NCI-H1105 (cell line): ENCODE results near the gene ZMIZ1.

ENCODE experiments used
- DNase-seq: peaks from one replicate; lab custom pipeline; 2025; lab: John Stamatoyannopoulos, UW

Gene ZMIZ1

DNA sequence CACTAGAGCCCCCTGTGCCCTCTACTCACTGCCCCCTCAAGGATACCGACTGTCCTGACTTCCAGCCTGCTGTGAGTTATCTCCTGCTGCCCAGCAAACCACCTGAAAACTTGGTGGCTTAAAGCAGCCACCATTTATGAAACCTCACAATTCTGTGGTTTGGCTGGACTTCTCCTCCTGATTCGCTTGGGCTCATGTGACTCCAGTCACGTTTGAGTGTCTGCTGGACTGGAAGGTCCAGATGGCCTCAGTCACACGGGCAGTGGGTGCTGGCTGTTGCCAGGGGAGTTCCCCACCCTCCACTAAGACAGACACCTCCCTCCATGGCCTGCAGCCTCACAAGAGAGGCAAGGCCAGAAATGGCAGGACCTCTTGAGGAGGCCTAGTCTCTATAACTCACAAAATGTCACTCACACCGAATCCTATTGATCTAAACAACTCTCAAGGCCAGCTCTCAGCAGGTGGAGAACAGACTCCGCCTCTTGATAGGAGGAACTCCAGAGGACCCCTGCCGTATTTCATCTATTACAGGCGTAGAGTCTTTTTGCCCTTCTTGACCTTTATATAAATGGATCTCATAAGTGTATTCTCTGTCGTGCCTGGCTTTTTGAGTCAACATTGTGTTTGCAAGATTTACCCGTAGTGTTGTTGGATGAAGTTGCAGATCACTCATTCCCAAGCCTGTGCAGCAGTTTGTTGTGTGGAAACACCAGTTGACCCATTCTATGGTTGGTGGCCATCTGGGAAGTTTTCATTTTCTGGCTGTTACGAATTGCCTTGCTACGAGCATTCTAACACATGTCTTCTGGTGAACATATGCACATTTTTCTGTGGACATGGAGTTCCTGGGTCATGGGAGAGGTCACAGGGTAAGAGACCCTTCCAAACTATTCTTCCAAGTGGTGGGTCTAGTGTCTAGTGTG lies 48.3 kb downstream of the ZMIZ1 start:
- no peak for DNase-seq

DNA sequence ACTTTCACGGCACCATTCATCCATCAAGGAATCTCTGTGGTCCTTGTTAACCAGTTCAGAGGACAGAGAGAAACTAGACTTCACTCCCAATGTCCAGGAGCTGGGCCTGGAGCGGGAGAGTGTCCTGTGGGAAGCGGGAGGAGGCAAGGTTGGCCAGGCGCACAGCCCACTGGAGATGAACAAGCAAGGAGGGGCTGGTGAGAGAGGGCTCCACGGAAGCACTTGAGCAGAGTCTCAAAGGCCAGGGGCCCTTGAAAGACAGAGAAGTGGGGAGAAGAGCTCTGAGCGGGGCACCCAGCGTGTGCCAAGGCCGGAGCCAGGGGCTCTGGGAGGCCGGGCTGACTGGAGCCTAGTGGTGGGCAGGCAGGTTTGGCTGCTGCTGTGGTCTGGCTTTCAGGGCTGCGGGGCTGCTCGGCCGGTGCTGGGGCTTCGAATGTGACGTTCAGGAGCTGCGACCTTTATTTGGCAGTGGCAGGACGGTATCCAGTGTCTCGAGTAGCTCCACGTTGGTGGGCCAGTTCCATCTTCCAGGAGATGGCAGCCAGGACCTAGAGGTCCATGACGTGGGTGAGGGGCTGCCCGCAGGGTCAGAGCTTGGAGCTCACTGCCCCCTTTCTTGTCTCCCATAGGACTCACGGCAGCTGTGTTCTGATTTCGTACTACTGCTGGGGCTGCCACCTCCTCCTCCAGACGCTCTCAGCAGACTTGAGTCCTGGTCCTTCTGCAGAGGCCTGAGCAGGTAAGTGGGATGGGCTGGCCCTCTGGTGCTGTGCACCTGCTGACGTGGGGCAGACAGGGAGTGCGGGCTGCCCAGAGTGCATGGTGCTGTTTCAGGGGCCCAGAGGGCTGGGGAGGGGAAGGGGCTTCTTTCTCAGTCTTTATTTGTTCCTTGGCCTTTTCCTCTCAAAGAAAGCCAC lies 49.8 kb downstream of the ZMIZ1 start:
- no peak for DNase-seq

DNA sequence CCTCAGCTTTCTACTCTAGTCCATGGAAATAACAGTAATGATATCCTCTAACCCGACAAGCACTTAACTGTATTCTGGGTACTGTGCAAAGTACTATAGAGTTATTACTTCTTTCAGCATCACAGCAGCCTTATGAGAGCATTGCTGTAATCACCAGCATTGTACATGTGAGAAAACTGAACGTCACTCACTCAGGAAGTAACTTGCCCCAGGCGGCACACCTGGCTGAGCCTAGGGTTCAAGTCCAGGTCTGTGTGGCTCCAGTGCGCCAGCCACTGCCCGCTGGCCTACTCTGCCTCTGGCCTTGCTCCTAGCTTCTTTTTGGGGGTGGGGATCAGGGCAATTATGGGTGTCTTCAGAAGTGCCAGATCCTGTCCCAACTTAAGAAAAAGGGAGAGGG lies 50.5 kb downstream of the ZMIZ1 start:
- no peak for DNase-seq

GRCh38 chr10:79123547-79123963 lies 54.8 kb downstream of the ZMIZ1 start:
- DNase-seq, result no peak

DNA sequence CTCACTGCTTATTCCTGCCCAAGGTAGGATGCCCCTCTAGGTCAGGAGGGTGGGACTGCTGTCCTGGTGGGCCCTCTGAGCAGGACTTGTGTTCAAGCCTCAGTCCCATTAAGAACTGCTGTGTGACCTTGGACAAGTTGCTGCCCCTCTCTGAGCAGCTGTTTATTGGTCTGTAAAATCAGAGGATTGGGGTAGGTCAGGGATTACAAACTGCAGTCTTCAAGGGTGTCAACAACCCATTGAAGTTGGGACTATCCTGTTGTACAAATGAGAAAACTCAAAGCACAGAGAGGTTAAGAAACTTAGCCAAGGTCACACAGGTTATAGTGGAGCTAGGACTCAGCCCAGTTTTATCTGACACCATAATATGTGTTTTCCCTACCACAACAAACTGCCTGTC lies 55.3 kb downstream of the ZMIZ1 start:
- DNase-seq, result no peak

DNA sequence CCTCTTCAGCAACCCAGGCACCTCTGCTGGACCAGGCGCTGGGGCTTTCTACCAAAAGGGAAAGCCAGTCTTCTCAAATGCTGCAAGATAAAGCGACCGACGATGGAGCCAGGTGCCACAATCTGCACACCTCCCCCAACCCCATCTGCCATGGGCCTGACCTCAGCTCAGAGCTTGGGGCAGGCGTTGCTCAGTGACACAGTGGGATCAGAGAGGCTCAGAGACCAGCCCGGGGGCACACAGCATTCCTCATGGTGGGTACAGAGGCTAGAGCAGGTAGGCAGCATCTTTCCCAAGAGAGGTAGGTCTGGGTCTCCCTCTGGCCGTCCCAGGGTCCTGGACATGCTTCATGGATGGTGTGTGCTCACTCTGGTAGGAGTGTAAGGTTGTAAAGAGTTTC lies 56.3 kb downstream of the ZMIZ1 start:
- no peak for DNase-seq

DNA sequence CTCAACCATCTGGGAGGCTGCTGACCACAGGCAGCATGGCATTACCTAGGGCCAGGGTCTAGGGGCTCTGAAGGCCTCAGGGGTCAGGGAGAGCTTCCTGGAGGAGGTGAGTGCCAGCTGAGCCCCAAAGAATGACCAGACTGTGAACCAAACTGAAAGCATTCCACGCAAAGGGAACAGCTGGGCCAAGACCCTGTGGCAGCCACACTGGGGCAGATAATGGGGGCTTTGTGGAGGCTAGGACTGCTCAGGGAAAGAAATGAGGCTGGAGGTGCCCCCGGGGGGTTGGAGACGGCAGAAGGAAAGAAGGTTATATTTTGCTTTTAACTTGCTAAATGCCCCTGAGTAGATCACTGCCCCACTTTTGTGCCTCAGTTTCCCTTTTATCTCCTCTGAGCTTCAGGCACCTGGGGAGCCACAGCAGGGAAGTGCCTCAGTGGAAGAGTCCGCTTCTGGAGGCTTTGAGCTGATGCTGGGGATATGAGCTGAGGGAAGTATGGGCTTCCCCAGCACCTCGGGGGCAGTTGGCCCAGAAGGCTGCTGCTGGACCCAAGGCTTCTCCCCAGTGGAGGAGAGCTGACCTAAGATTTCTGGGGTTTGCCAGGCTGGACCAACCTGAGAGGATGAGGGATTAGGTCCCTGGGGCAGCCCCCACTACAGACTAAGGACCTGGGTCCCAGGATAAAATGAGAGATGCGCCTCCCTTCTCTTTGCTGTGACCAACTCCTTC lies 57.8 kb downstream of the ZMIZ1 start:
- no peak for DNase-seq

- no peak for DNase-seq
Measured at GRCh38 chr10:79127151-79127961, 58.6 kb downstream of the ZMIZ1 start.

- DNase-seq, result no peak
Measured at GRCh38 chr10:79128241-79128922, 59.6 kb downstream of the ZMIZ1 start.

GRCh38 chr10:79128923-79129305 lies 60.1 kb downstream of the ZMIZ1 start:
- no peak for DNase-seq

DNA sequence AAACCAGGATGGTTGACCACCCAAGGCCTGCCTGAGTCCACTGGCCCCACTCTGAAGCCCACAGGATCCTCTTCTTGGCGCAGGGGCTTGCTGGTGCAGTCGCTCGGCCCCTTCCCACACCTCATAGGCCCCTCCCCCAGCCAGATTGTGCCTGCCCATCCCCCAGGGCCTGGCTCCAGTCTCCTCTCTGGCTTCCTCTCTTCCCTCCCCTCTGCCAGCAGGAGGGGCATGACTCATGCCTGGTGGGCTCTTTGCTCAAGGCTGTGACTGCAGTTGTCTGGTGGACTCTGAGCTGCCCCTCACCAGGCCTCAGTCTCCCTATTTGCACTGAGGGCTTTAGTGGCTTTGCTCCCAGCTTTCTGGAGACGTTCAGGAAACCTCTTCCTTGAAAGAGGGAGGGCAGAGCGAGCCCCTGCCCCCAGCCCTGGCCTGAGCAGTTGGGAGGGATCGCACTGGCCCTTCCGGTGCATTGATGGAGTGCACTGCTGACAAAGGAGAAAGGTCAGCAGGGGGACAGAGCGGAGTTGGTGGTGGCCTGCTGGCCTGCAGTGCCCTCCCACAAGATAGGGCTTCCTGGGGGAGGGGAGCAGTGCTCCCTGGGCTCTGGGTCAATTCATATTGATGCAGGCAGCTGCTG lies 60.7 kb downstream of the ZMIZ1 start:
- DNase-seq, result no peak

DNA sequence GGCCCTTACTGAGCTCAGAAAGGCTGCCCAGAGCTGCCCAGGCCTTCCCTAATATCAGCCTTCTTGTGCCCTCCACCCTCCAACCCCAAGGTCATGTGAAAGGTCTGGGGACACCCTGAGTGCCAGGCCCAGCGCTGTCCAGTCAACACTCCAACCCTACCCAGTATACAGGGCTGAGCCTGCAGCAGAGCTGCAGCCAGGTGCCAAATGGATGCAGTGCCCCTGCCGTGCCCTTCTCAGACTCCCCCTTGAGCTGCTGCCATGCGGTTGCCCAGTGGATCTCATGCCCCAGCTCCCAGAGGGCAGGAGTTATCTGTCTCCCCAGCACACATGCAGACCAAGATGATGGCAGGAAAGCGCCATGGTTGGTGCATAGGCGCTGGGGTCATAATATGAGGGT lies 61.5 kb downstream of the ZMIZ1 start:
- DNase-seq, result no peak

DNA sequence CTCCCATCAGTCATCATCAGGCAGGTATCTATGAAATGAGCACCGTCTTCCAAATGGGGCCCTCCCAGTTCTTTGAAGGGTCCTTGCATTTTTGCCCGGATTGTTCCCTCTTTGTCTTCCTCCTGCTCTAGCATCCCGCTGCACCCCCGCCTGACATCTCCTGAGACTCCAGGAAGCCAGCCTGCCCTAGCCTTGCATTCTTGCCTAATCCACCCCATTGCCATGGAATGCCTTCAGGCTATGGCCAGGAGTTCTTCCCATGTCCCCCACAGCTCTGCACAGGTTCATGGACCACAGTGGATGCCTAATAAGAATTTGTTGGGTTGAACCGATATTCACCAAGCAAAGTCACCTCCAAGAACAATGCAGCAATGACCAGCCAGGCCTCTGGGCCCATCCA lies 62.1 kb downstream of the ZMIZ1 start:
- no peak for DNase-seq

DNA sequence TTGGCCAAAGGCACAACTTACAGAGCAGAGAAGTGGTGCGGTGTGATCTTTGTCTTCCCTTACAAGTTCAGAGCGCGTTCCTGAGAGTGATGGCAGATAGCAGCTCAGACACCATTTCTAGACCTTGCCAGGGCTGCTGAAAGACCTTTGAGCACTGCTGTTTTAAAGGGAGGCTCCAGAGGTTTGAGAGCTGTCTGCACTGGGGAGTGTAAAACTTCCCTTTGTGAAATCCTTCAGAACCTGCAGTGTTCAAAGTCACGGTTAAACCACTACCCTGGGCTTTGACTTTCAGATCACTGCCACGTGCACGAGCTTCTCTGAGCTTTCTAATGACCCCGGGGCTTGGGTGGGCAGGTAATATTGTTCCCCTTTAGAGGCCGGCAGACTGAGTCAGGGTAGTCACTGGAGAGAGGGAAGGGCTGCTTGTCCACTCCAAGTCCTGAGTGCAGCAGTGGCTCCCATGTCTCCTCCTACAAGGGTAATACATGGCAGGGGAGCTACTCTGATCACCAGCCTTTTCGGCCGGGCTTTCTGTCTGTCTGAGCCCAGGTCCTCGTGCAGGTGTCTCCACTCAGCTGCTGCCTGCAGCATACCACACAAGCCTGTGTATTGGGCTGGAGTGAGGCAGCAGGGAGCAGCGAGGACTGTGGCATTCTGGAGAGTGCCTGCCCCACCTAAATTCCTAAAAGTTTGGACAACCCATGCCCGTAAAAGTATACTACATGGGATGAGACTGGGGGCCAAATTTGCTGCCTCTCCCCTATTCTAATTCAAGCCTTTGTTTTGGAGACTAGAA lies 63.3 kb downstream of the ZMIZ1 start:
- no peak for DNase-seq

- DNase-seq, result no peak
Measured at GRCh38 chr10:79132681-79133381, 64.1 kb downstream of the ZMIZ1 start.

DNA sequence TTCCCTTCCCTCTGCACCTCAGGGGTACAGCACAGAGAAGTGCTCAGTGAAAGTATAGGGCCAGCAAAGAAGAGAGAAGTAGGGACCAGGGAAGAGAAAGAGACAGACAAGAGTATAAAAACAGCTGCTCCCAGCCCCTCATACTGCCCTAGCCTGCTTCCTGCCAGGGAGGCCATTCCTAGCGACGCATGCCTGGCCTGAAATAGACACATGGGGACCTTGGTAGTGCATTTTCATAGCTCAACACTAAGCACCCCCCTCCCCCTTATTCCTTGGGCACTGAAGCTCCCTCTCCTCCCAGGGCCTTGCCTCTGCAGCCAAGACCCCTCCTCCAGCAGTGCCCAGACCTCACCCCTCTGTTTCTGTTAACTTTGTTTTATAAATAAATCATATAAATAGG lies 64.7 kb downstream of the ZMIZ1 start:
- no peak for DNase-seq

GRCh38 chr10:79135790-79136189 lies 67.0 kb downstream of the ZMIZ1 start:
- no peak for DNase-seq

GRCh38 chr10:79136236-79137005 lies 67.7 kb downstream of the ZMIZ1 start:
- DNase-seq, result no peak
